Measurements from ENCODE around the gene ASCL1.

GRCh38 chr12:102976609-102977280 lies 19.3 kb downstream of the ASCL1 start:
- TF ChIP-seq CTCF (IDR thresholded peaks at IDR 0.05) (no peak), HOXA7 (CRISPR knock-in tag; IDR thresholded peaks at IDR 0.05) (no peak), ZNF302 (CRISPR knock-in tag; IDR thresholded peaks at IDR 0.05) (no peak), HDAC2 (IDR thresholded peaks at IDR 0.05) (no peak), POLR2A (IDR thresholded peaks at IDR 0.05; ENCODE audit: low read length) (no peak), RFX5 (IDR thresholded peaks at IDR 0.05) (no peak)
